ENCODE results near the gene OGDHL.

Gene OGDHL

DNA sequence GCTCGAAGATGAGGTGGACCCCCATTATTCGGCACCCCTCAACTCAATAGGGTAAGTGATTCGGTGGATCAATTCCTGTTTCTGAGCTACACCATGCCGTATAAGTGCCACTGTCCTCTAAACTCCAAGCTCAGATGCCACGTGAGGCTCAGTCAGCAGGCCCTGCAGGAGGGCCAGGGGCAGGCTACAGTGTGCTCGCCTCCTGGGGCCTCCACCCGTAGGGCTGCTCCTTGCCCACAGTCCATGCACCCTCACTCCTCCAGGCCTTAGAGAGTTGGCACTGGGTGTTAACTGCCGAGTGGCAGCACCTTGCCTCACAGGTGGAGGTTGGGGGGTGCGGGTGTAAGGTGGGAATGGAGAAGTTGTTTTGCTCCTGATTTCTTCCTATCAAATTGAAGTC is 70.5 kb downstream of the OGDHL start:
- DNase-seq (ENCODE audit: low read depth in 1 of 2, low spot score in 1 of 2), result no peak

DNA sequence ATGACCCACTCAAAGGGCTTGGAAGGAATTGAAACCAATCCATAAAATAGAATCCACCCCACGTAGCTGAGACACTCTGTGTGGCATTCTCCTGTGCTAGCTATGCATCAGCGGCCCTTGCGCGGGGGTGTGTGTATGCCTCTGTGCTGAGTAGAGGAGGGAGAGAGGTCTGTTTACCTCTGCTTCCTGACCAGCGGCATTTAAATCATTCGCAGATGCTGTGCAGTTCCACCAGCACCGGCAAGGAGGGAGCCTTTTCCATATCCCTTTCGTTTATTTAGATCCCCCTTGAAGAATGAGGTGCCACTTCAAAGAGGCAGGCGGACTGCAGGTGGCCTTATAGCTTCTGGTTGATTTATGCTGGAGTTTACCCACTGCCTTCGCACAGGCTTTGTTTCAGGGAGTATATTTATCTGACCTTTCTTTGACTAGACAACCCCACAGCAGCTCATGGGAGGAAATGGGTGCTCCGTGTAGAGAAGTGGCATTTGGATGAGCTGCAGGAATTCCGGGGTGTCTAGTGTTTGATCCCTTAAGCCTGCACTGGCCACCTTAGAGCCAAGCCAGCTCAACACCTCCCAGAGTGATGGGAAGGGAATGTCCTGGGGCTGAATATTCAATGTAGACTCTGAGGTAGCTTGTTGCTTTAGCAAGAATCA is 71.3 kb downstream of the OGDHL start:
- no peak for DNase-seq (ENCODE audit: low read depth in 1 of 2, low spot score in 1 of 2)

DNA sequence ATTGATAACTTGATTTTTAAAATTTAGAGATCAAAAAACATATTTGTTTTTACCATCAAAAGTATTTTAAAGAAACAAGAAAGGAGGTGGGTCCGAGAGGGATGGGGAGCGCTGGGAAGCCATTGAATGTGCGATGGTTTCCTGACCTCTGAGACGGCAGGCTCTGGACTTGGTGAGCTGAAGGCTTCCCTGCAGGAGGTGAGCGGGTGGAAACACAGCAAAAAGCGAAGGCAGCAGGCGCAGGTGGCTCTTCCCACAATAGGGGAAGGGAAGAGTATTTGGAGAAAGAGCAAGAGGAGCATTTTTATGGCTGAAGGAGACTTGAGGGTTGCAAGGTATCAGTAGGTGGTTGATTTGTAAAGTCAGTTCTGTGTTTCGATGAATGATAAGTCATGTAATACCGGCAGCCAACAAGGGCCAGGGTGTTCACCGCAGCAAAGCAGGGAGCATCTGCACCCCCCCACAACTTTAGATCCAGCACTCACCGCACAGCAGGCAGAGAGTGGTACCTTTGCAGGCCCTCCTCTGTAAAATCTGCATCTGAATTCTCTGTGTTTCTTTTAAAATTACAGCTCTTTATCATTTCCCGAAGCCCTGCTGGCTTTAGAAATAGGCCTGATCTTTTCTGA is 72.1 kb downstream of the OGDHL start:
- DNase-seq (ENCODE audit: low read depth in 1 of 2, low spot score in 1 of 2), result no peak

DNA sequence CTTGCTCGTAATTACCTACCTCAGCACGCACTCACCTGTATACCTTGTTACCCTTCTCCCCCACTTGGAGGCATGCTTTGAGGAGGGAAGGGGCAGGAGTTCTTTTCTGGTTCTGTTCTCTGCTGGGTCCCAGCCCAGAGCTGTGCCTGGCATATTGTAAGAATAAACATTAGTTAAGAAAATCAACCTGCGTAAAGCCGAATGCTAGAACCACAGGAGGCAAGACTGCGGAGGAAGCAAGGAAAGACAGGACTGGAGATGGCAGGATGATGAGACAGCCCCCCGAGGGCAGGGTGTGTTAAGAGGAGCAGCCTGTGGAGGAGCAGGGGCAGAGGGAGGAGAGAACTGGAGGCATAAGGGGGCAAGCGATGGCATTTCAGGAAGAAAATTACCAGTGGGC is 73.2 kb downstream of the OGDHL start:
- DNase-seq (ENCODE audit: low read depth in 1 of 2, low spot score in 1 of 2), result no peak

DNA sequence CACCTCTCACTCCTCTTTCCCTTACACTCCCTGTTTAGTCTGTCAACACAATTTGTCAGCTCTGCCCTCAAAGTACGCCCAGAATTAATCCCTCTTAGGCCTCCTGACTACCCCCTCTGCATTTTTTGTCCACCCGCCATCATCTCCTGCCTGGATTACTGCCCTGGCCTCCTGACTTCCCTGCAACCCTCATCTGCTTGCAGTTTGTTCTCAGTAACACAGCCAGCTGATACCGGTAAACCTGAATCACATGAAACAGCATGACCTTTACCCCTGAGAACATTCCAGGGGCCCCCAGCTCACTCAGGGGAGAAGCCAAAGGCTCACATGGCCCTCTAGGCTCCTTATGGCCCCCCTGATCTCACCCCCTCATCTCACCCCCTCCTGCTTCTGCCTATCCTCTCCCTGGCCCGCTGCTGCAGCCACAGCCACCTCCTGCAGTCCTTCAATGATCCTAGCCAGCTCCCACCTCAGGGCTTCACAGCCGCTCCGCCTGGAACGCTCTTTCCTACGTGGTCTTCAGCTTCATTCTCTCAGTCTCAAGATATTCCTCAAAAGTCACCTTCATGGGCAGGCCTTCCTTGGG is 73.8 kb downstream of the OGDHL start:
- DNase-seq (ENCODE audit: low read depth in 1 of 2, low spot score in 1 of 2), result no peak

DNA sequence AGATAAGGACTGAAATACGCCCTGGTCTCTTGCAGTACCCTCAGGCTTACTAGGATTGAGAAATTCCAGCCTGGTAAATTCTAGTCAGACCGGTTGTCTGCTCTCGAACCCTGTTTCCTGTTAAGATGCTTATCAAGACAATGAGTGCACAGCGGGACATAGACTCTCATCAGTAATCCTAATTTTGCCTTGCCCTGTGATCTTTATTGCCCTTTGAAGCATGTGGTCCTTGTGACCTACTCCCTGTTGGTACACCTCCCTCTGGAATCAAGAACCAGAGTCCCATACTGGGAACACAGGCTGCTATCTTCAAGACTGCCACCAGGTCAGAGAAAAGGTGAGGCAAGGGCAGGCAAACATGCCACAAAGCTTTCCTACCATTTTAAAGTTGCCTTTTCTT is 75.5 kb downstream of the OGDHL start:
- no peak for DNase-seq (ENCODE audit: low read depth in 1 of 2, low spot score in 1 of 2)

Measured in activated T-helper 1 cell treated with anti-CD3 and anti-CD28 coated beads, Interleukin-2, amount 50 U/mL, for 16 hours (primary cell).